GM12873 (cell line): ENCODE data around the gene TBC1D22A.

Experiments
- CTCF ChIP-seq: IDR thresholded peaks from 2 replicates; pipeline ENCODE4 v1.5.1; 2012; ENCODE audit warnings: low read depth, mild to moderate bottlenecking, moderate library complexity, low read length, control low read depth; ENCODE audit not compliant: insufficient read depth; ENCODE audit errors: missing control alignments

The TBC1D22A gene

GRCh38 chr22:46951973-46952372 is 189.5 kb downstream of the TBC1D22A start:
- TF ChIP-seq CTCF: no peak

GRCh38 chr22:46953968-46954765 is 191.7 kb downstream of the TBC1D22A start:
- TF ChIP-seq CTCF: no peak

- TF ChIP-seq CTCF: no peak
Measured at GRCh38 chr22:46954781-46955180, 192.3 kb downstream of the TBC1D22A start.

- no peak for TF ChIP-seq CTCF
Measured at GRCh38 chr22:46956498-46957215, 194.2 kb downstream of the TBC1D22A start.

GRCh38 chr22:46957521-46957920 is 195.1 kb downstream of the TBC1D22A start:
- TF ChIP-seq CTCF: no peak

GRCh38 chr22:46958191-46958590 is 195.7 kb downstream of the TBC1D22A start:
- no peak for TF ChIP-seq CTCF

- no peak for TF ChIP-seq CTCF
Measured at GRCh38 chr22:46958658-46959057, 196.2 kb downstream of the TBC1D22A start.
